GM23338 (cell line): ENCODE measurements around the gene CD4. TPM values are rescaled to one million over a fixed set of nuclear protein-coding genes. Genes with fewer than 3 reads are reported as not detected.

Source experiments
- ATAC-seq: fragments of 200-7000 bp; cut with Tn5 transposase; 3 replicates; pipeline ENCODE4 v1.9.1; 2020
- DNase-seq: peaks from one replicate; pipeline ENCODE4 v3.0.0-alpha.2; 2015; ENCODE audit warnings: low spot score
- H2AFZ ChIP-seq: fragments of 200-600 bp; sonication (generic); 2 replicates; pipeline ENCODE4 v1.8.0; 2016; ENCODE audit warnings: antibody characterized with exemption, mild to moderate bottlenecking, moderate library complexity
- H3F3A ChIP-seq: fragments of 200-600 bp; sonication (generic); replicated peaks from 2 replicates; pipeline ENCODE4 v1.8.0; 2017; ENCODE audit warnings: antibody characterized with exemption, mixed run types, low read depth
- H3K27ac ChIP-seq: fragments of 200-600 bp; sonication (generic); 2 replicates; pipeline ENCODE4 v1.6.1; 2016; ENCODE audit warnings: low read depth
- H3K27me3 ChIP-seq: fragments of 200-600 bp; sonication (generic); 2 replicates; pipeline ENCODE4 v1.8.0; 2016; ENCODE audit warnings: mild to moderate bottlenecking, mixed run types, moderate library complexity; ENCODE audit not compliant: insufficient read depth
- H3K36me3 ChIP-seq: fragments of 200-600 bp; sonication (generic); 2 replicates; pipeline ENCODE4 v1.8.0; 2016; ENCODE audit warnings: mild to moderate bottlenecking; ENCODE audit not compliant: insufficient read depth
- H3K4me1 ChIP-seq: fragments of 200-600 bp; sonication (generic); 2 replicates; pipeline ENCODE4 v1.8.0; 2016; ENCODE audit warnings: mild to moderate bottlenecking, moderate library complexity; ENCODE audit not compliant: insufficient read depth
- H3K4me2 ChIP-seq: fragments of 200-600 bp; sonication (generic); 2 replicates; pipeline ENCODE4 v1.7.1; 2017; ENCODE audit warnings: mixed run types
- H3K4me3 ChIP-seq: fragments of 200-600 bp; sonication (generic); 2 replicates; pipeline ENCODE4 v1.6.1; 2016; ENCODE audit warnings: mixed run types
- H3K79me2 ChIP-seq: fragments of 200-600 bp; sonication (generic); replicated peaks from 2 replicates; pipeline ENCODE4 v1.8.0; 2017; ENCODE audit warnings: mild to moderate bottlenecking; ENCODE audit not compliant: insufficient read depth
- H3K9me2 ChIP-seq: fragments of 200-600 bp; sonication (generic); 2 replicates; pipeline ENCODE4 v1.8.0; 2017; ENCODE audit not compliant: insufficient read depth
- H4K20me1 ChIP-seq: fragments of 200-600 bp; sonication (generic); replicated peaks from 2 replicates; pipeline ENCODE4 v1.8.0; 2017; ENCODE audit warnings: mild to moderate bottlenecking; ENCODE audit not compliant: insufficient read depth
- H3K27ac Mint-ChIP-seq: 2 replicates; pipeline ENCODE4 v1.8.0; 2020; ENCODE audit warnings: inconsistent platforms, mild to moderate bottlenecking, moderate library complexity, mixed read lengths
- H3K27me3 Mint-ChIP-seq: 3 replicates; pipeline ENCODE4 v1.8.0; 2022; ENCODE audit warnings: low read depth, mild to moderate bottlenecking, moderate library complexity, mixed read lengths, inconsistent platforms; ENCODE audit not compliant: insufficient read depth, poor library complexity
- H3K36me3 Mint-ChIP-seq: 3 replicates; pipeline ENCODE4 v1.8.0; 2021; ENCODE audit warnings: low read depth, mild to moderate bottlenecking, inconsistent platforms, moderate library complexity, mixed read lengths
- H3K4me1 Mint-ChIP-seq: 3 replicates; pipeline ENCODE4 v1.8.0; 2020; ENCODE audit warnings: mild to moderate bottlenecking, inconsistent platforms, mixed read lengths
- H3K4me3 Mint-ChIP-seq: 3 replicates; pipeline ENCODE4 v1.8.0; 2021; ENCODE audit warnings: moderate library complexity, mild to moderate bottlenecking, inconsistent platforms, mixed read lengths
- H3K9me3 Mint-ChIP-seq: 3 replicates; pipeline ENCODE4 v1.8.0; 2020; ENCODE audit warnings: moderate library complexity, mild to moderate bottlenecking, inconsistent platforms, mixed read lengths
- CREB1 ChIP-seq: fragments of 250-450 bp; sonication (Bioruptor Pico); IDR thresholded peaks from 2 replicates; pipeline ENCODE4 v1.5.0; 2020; ENCODE audit warnings: low read depth, mild to moderate bottlenecking, moderate library complexity
- EZH2 ChIP-seq: fragments of 200-600 bp; sonication (generic); IDR thresholded peaks from one replicate; pipeline ENCODE4 v1.8.0; 2017; ENCODE audit warnings: antibody characterized with exemption, mild to moderate bottlenecking, low read depth; ENCODE audit not compliant: unreplicated experiment
- EZH2phosphoT487 ChIP-seq: fragments of 200-600 bp; sonication (generic); IDR thresholded peaks from one replicate; pipeline ENCODE4 v1.8.1; 2018; ENCODE audit warnings: antibody characterized with exemption; ENCODE audit not compliant: unreplicated experiment
- JUNB ChIP-seq: IDR thresholded peaks from one replicate; pipeline ENCODE4 v1.6.1; 2016; ENCODE audit warnings: antibody characterized with exemption; ENCODE audit not compliant: unreplicated experiment
- STAT1 ChIP-seq: IDR thresholded peaks from one replicate; pipeline ENCODE4 v1.6.1; 2016; ENCODE audit warnings: antibody characterized with exemption; ENCODE audit not compliant: unreplicated experiment
- ZNF114 ChIP-seq: fragments of 250-450 bp; sonication (Bioruptor Pico); IDR thresholded peaks from 2 replicates; pipeline ENCODE4 v1.5.0; 2020; ENCODE audit warnings: mild to moderate bottlenecking, moderate library complexity
- polyA plus RNA-seq: library from polyadenylated mRNA; unstranded; fragments of >200 nt; fragmentation: Nextera tagmentation; extraction: Ambion mirVana; gene quantifications from 2 replicates; pipeline ENCODE4 v1.2.1, GENCODE V29; 2016
- total RNA-seq: library from RNA; depleted of rRNA; stranded (reverse); fragments of >200 nt; shearing (Covaris generic); gene quantifications from 2 replicates; pipeline ENCODE4 v1.2.3, GENCODE V29; 2014
- TF ChIP-seq, protein P1 (sequence below), 2 experiments: fragments of 200-600 bp in 1 of 2; sonication (generic) in 1 of 2; conservative IDR thresholded peaks; 2 replicates each; pipeline versions ENCODE4 v1.5.1 to v1.6.1; 2016 to 2017; ENCODE audit warnings: antibody characterized with exemption in 2 of 2, low read depth in 2 of 2, mild to moderate bottlenecking in 2 of 2, moderate library complexity in 1 of 2
- TF ChIP-seq, protein P2 (sequence below): IDR thresholded peaks from 2 replicates; pipeline ENCODE4 v1.6.1; 2016; ENCODE audit warnings: antibody characterized with exemption
- TF ChIP-seq, protein P3 (sequence below): IDR thresholded peaks from one replicate; pipeline ENCODE4 v1.6.1; 2018; ENCODE audit warnings: antibody characterized with exemption; ENCODE audit not compliant: unreplicated experiment
- TF ChIP-seq, protein P4 (sequence below): fragments of 250-450 bp; sonication (Bioruptor Pico); IDR thresholded peaks from 2 replicates; pipeline ENCODE4 v1.5.0; 2020; ENCODE audit warnings: mild to moderate bottlenecking, moderate library complexity

The CD4 gene
- total and polyA plus RNA-seq, 2 experiments from 2014 or later = 1.5 to 2.0 TPM

DNA sequence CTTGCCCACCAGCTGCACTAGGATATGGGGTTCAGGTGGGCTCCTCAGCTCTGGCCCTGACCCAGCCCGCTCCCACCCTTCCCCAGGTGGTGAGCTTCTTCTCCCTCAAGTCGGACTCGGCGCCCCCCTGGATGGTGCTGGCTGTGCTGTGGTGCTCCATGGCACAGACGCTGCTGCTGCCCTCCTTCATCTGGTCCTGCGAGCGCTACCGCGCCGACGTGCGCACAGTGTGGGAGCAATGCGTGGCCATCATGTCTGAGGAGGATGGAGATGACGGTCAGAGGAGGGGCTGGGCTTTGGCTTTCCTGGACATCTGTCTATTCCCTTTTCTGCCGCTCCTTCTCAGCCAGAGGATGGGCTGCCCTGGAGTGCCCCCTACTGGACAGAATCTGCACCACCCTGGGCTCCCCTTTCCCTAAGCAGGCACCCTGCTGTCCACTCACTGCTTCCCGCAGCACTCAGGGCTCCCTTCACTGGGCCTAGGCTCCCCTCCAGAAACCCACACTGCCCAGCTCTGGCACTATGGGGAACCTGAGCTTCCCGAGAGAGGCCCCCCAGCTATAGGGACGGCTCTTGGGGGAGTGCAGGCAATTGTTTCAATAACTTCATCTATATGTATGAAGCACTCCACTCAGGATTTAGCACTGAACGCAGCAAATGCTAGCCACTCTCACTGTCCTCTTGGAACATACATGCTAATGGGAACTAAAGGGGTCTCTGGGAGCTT lies 36.2 kb downstream of the CD4 start (continued):
- TF ChIP-seq, protein P1, sequence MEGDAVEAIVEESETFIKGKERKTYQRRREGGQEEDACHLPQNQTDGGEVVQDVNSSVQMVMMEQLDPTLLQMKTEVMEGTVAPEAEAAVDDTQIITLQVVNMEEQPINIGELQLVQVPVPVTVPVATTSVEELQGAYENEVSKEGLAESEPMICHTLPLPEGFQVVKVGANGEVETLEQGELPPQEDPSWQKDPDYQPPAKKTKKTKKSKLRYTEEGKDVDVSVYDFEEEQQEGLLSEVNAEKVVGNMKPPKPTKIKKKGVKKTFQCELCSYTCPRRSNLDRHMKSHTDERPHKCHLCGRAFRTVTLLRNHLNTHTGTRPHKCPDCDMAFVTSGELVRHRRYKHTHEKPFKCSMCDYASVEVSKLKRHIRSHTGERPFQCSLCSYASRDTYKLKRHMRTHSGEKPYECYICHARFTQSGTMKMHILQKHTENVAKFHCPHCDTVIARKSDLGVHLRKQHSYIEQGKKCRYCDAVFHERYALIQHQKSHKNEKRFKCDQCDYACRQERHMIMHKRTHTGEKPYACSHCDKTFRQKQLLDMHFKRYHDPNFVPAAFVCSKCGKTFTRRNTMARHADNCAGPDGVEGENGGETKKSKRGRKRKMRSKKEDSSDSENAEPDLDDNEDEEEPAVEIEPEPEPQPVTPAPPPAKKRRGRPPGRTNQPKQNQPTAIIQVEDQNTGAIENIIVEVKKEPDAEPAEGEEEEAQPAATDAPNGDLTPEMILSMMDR (conservative IDR thresholded peaks at IDR 0.05; ENCODE audit: low read depth in 2 of 2) = peak; percentile 86 to 94
- TF ChIP-seq EZH2 = no peak
- TF ChIP-seq JUNB = no peak
- TF ChIP-seq CREB1 (CRISPR knock-in tag) = no peak
- no peak for TF ChIP-seq EZH2phosphoT487
- TF ChIP-seq, protein P2, sequence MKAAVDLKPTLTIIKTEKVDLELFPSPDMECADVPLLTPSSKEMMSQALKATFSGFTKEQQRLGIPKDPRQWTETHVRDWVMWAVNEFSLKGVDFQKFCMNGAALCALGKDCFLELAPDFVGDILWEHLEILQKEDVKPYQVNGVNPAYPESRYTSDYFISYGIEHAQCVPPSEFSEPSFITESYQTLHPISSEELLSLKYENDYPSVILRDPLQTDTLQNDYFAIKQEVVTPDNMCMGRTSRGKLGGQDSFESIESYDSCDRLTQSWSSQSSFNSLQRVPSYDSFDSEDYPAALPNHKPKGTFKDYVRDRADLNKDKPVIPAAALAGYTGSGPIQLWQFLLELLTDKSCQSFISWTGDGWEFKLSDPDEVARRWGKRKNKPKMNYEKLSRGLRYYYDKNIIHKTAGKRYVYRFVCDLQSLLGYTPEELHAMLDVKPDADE = no peak

DNA sequence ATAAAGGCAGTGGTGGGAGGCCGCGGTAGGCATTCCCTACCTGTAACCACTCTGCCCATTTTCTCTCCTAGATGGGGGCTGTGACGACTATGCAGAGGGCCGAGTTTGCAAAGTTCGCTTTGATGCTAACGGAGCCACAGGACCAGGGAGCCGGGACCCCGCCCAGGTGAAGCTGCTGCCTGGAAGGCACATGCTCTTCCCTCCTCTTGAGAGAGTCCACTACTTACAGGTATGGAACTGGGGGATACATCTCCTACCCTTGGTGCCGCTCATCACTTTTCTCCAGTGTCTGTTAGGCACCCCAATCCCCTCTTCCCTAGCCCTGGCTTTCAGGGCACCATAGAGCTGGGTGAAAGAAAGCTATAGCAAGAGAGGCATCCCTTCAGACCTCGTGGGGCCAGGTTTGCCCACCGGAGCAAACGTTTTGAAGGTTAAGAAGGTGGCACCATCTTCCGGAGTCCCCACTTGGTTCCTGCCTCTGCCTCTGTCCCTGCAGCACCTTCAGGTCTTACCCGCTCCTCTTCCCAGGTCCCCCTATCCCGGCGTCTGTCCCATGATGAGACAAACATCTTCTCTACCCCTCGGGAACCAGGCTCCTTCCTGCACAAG lies 36.9 kb downstream of the CD4 start:
- H3K4me2 ChIP-seq = peak overlapping the region; percentile 88; the same call in 1 of the 2 replicates
- peaks cover 9% of the 10 kb centered on the region for H3K79me2 ChIP-seq
- Mint-ChIP-seq H3K36me3 (peaks cover 21% of the 10 kb centered on the region), H3K27me3 (peaks cover 23% of the 10 kb centered on the region), H3K4me3 (no peak overlapping the region; the same call in 2 of the 3 replicates), H3K9me3 (no peaks in the 10 kb centered on the region), H3K27ac (no peak overlapping the region), H3K4me1 (peaks cover 53% of the 10 kb centered on the region)
- ATAC-seq (no peak), DNase-seq (no peak)
- peaks cover 40% of the 10 kb centered on the region for H3K4me1 ChIP-seq
- 0 out of 2 replicates have a peak, but pooled peaks cover 3% of the 10 kb centered on the region for H3K36me3 ChIP-seq
- H3F3A ChIP-seq = peaks cover 17% of the 10 kb centered on the region
- H4K20me1 ChIP-seq = no peaks in the 10 kb centered on the region
- no peaks in the 10 kb centered on the region for H3K9me2 ChIP-seq
- H3K27me3 ChIP-seq = peaks cover 46% of the 10 kb centered on the region
- no peak overlapping the region for H2AFZ ChIP-seq
- no peak overlapping the region for H3K4me3 ChIP-seq
- no peak overlapping the region for H3K27ac ChIP-seq
- TF ChIP-seq ZNF114 (CRISPR knock-in tag) = no peak
- TF ChIP-seq, protein P3, sequence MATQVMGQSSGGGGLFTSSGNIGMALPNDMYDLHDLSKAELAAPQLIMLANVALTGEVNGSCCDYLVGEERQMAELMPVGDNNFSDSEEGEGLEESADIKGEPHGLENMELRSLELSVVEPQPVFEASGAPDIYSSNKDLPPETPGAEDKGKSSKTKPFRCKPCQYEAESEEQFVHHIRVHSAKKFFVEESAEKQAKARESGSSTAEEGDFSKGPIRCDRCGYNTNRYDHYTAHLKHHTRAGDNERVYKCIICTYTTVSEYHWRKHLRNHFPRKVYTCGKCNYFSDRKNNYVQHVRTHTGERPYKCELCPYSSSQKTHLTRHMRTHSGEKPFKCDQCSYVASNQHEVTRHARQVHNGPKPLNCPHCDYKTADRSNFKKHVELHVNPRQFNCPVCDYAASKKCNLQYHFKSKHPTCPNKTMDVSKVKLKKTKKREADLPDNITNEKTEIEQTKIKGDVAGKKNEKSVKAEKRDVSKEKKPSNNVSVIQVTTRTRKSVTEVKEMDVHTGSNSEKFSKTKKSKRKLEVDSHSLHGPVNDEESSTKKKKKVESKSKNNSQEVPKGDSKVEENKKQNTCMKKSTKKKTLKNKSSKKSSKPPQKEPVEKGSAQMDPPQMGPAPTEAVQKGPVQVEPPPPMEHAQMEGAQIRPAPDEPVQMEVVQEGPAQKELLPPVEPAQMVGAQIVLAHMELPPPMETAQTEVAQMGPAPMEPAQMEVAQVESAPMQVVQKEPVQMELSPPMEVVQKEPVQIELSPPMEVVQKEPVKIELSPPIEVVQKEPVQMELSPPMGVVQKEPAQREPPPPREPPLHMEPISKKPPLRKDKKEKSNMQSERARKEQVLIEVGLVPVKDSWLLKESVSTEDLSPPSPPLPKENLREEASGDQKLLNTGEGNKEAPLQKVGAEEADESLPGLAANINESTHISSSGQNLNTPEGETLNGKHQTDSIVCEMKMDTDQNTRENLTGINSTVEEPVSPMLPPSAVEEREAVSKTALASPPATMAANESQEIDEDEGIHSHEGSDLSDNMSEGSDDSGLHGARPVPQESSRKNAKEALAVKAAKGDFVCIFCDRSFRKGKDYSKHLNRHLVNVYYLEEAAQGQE = no peak
- TF ChIP-seq STAT1 = no peak
- TF ChIP-seq, protein P4, sequence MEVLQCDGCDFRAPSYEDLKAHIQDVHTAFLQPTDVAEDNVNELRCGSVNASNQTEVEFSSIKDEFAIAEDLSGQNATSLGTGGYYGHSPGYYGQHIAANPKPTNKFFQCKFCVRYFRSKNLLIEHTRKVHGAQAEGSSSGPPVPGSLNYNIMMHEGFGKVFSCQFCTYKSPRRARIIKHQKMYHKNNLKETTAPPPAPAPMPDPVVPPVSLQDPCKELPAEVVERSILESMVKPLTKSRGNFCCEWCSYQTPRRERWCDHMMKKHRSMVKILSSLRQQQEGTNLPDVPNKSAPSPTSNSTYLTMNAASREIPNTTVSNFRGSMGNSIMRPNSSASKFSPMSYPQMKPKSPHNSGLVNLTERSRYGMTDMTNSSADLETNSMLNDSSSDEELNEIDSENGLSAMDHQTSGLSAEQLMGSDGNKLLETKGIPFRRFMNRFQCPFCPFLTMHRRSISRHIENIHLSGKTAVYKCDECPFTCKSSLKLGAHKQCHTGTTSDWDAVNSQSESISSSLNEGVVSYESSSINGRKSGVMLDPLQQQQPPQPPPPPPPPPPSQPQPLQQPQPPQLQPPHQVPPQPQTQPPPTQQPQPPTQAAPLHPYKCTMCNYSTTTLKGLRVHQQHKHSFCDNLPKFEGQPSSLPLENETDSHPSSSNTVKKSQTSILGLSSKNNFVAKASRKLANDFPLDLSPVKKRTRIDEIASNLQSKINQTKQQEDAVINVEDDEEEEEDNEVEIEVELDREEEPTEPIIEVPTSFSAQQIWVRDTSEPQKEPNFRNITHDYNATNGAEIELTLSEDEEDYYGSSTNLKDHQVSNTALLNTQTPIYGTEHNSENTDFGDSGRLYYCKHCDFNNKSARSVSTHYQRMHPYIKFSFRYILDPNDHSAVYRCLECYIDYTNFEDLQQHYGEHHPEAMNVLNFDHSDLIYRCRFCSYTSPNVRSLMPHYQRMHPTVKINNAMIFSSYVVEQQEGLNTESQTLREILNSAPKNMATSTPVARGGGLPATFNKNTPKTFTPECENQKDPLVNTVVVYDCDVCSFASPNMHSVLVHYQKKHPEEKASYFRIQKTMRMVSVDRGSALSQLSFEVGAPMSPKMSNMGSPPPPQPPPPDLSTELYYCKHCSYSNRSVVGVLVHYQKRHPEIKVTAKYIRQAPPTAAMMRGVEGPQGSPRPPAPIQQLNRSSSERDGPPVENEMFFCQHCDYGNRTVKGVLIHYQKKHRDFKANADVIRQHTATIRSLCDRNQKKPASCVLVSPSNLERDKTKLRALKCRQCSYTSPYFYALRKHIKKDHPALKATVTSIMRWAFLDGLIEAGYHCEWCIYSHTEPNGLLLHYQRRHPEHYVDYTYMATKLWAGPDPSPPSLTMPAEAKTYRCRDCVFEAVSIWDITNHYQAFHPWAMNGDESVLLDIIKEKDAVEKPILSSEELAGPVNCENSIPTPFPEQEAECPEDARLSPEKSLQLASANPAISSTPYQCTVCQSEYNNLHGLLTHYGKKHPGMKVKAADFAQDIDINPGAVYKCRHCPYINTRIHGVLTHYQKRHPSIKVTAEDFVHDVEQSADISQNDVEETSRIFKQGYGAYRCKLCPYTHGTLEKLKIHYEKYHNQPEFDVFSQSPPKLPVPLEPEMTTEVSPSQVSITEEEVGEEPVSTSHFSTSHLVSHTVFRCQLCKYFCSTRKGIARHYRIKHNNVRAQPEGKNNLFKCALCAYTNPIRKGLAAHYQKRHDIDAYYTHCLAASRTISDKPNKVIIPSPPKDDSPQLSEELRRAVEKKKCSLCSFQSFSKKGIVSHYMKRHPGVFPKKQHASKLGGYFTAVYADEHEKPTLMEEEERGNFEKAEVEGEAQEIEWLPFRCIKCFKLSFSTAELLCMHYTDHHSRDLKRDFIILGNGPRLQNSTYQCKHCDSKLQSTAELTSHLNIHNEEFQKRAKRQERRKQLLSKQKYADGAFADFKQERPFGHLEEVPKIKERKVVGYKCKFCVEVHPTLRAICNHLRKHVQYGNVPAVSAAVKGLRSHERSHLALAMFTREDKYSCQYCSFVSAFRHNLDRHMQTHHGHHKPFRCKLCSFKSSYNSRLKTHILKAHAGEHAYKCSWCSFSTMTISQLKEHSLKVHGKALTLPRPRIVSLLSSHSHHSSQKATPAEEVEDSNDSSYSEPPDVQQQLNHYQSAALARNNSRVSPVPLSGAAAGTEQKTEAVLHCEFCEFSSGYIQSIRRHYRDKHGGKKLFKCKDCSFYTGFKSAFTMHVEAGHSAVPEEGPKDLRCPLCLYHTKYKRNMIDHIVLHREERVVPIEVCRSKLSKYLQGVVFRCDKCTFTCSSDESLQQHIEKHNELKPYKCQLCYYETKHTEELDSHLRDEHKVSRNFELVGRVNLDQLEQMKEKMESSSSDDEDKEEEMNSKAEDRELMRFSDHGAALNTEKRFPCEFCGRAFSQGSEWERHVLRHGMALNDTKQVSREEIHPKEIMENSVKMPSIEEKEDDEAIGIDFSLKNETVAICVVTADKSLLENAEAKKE = no peak
- TF ChIP-seq EZH2phosphoT487 = no peak
